Endothelial cell of umbilical vein (primary cell): ENCODE results near the gene NDUFS1. TPM values are rescaled to one million over a fixed set of nuclear protein-coding genes. Genes with fewer than 3 reads are reported as not detected.

Experiments used
- BruUV-seq: library from RNA; stranded (reverse); fragments of 400-500 nt; replicated peaks from 2 replicates; lab custom pipeline; 2021; lab: Mats Ljungman, UMichigan
- CTCF ChIA-PET: fragments of 300-600, 350-600 bp; sonication (Branson Sonifier 250); formaldehyde crosslinking; loops from one replicate; lab custom pipeline; 2021; ENCODE audit warnings: antibody characterized with exemption, inconsistent platforms; lab: Charles Lee
- POLR2A ChIA-PET: fragments of 300-600, 350-600 bp; sonication (Branson Sonifier 250); formaldehyde crosslinking; loops from one replicate; lab custom pipeline; 2021; ENCODE audit warnings: antibody characterized with exemption, inconsistent platforms; lab: Charles Lee
- DNase-seq: peaks from one replicate; pipeline ENCODE4 v3.0.0-alpha.2; 2011; ENCODE audit warnings: low read depth, low spot score
- FAIRE-seq: peaks from 2 replicates; lab custom pipeline; 2011; peaks lifted over from hg19 to GRCh38; lab: Jason Lieb, UNC
- H2AFZ ChIP-seq: 2 replicates; pipeline ENCODE4 v1.6.0; 2012; ENCODE audit warnings: low read depth, low read length, control low read depth, inconsistent platforms
- H3K27ac ChIP-seq: 2 replicates; pipeline ENCODE4 v1.5.1; 2011; ENCODE audit warnings: low read depth, mild to moderate bottlenecking, control low read depth, low read length, moderate library complexity; ENCODE audit not compliant: insufficient read depth
- H3K27me3 ChIP-seq, 2 experiments: 2 replicates each; pipeline versions ENCODE4 v1.6.0 to v1.6.1; 2011; ENCODE audit warnings: low read length in 2 of 2, mixed read lengths in 1 of 2; ENCODE audit not compliant: control insufficient read depth in 2 of 2, insufficient read depth in 2 of 2
- H3K36me3 ChIP-seq, 2 experiments: 2 replicates in 1 of 2; 3 replicates in 1 of 2; pipeline ENCODE4 v1.5.1; 2011; ENCODE audit warnings: low read length in 2 of 2, mild to moderate bottlenecking in 1 of 2, moderate library complexity in 1 of 2; ENCODE audit not compliant: control insufficient read depth in 2 of 2, insufficient read depth in 2 of 2; ENCODE audit errors: extremely low read depth in 1 of 2
- H3K4me1 ChIP-seq: 3 replicates; pipeline ENCODE4 v1.5.1; 2011; ENCODE audit warnings: mild to moderate bottlenecking, low read length; ENCODE audit not compliant: control insufficient read depth, insufficient read depth; ENCODE audit errors: extremely low read depth
- H3K4me2 ChIP-seq: 2 replicates; pipeline ENCODE4 v1.6.1; 2011; ENCODE audit warnings: low read length, control low read depth, mixed read lengths; ENCODE audit not compliant: insufficient read depth
- H3K4me3 ChIP-seq, 3 experiments: fragments of 200-600 bp in 1 of 3; sonication (generic), shearing (Covaris generic) in 1 of 3; replicated peaks in 1 of 3; 2 replicates each; pipeline ENCODE4 v1.5.1; 2011 to 2016; ENCODE audit warnings: control low read depth in 3 of 3, low read length in 3 of 3, mild to moderate bottlenecking in 2 of 3, inconsistent platforms in 1 of 3, low read depth in 1 of 3, moderate library complexity in 1 of 3; ENCODE audit not compliant: insufficient read depth in 1 of 3
- H3K79me2 ChIP-seq: 2 replicates; pipeline ENCODE4 v1.6.0; 2012; ENCODE audit warnings: low read length, inconsistent platforms; ENCODE audit not compliant: control insufficient read depth, insufficient read depth
- H3K9ac ChIP-seq: replicated peaks from 2 replicates; pipeline ENCODE3; 2011; ENCODE audit warnings: low read length, control low read depth; ENCODE audit not compliant: insufficient read depth; ENCODE audit errors: extremely low read depth
- H3K9me1 ChIP-seq: replicated peaks from 3 replicates; pipeline ENCODE4 v1.6.0; 2011; ENCODE audit warnings: mild to moderate bottlenecking, low read length; ENCODE audit not compliant: control insufficient read depth, insufficient read depth; ENCODE audit errors: extremely low read depth
- H3K9me3 ChIP-seq: replicated peaks from 2 replicates; pipeline ENCODE4 v1.5.1; 2012; ENCODE audit warnings: low read length, inconsistent platforms; ENCODE audit not compliant: control insufficient read depth, insufficient read depth
- H4K20me1 ChIP-seq: replicated peaks from 2 replicates; pipeline ENCODE3; 2011; ENCODE audit warnings: mild to moderate bottlenecking, low read length; ENCODE audit not compliant: control insufficient read depth, insufficient read depth; ENCODE audit errors: extremely low read depth
- EZH2 ChIP-seq: IDR thresholded peaks from 2 replicates; pipeline ENCODE4 v1.6.1; 2012; ENCODE audit warnings: borderline replicate concordance, low read depth, mild to moderate bottlenecking, moderate library complexity, low read length, inconsistent platforms; ENCODE audit not compliant: severe bottlenecking
- GATA2 ChIP-seq: IDR thresholded peaks from 2 replicates; pipeline ENCODE4 v1.7.0; 2011; ENCODE audit warnings: low read depth, mild to moderate bottlenecking, moderate library complexity, mixed read lengths, low read length; ENCODE audit not compliant: insufficient read length, insufficient read depth
- MYC ChIP-seq: IDR thresholded peaks from one replicate; pipeline ENCODE4 v1.6.1; 2011; ENCODE audit warnings: mild to moderate bottlenecking, low read depth, low read length
- POLR2A ChIP-seq: IDR thresholded peaks from 2 replicates; pipeline ENCODE4 v1.6.1; 2012; ENCODE audit warnings: low read depth, mild to moderate bottlenecking, control low read depth, low read length
- POLR2AphosphoS5 ChIP-seq: IDR thresholded peaks from 2 replicates; pipeline ENCODE4 v1.6.1; 2012; ENCODE audit warnings: low read depth, mild to moderate bottlenecking, control low read depth, low read length, moderate library complexity; ENCODE audit not compliant: insufficient read depth
- dilution Hi-C: fragments of 300-500 bp; cut with MboI; formaldehyde crosslinking; loops from one replicate; pipeline ENCODE4 v1.15.0; 2019; ENCODE audit warnings: low sequenced_read_pairs; ENCODE audit not compliant: extremely low pct_ligation_motif_present
- intact Hi-C: fragments of 100-400 bp; cut with micrococcal nuclease; formaldehyde crosslinking; loops from one replicate; pipeline ENCODE4 v1.10.0; 2022
- polyA plus RNA-seq, 4 experiments: library from polyadenylated mRNA; depleted of rRNA in 3 of 4; stranded (reverse) in 3 of 4; unstranded in 1 of 4; fragments of >200 nt; gene quantifications; 2 replicates each; pipeline versions ENCODE4 v1.2.1 to v1.2.3, GENCODE V29; 2011 to 2012; ENCODE audit warnings: missing spikeins in 1 of 4
- total RNA-seq: library from RNA; stranded (reverse); gene quantifications from 2 replicates; pipeline ENCODE4 v1.2.3, GENCODE V29; 2021
- TF ChIP-seq, protein P1 (sequence below): IDR thresholded peaks from 2 replicates; pipeline ENCODE4 v1.6.1; 2011; ENCODE audit not compliant: insufficient read depth, insufficient read length
- TF ChIP-seq, protein P2 (sequence below), 2 donors: IDR thresholded peaks; 1 replicate in 1 of 2; 2 replicates in 1 of 2; pipeline ENCODE4 v1.5.1; 2011; ENCODE audit warnings: low read length in 2 of 2, mild to moderate bottlenecking in 2 of 2, moderate library complexity in 2 of 2, control low read depth in 1 of 2, inconsistent platforms in 1 of 2, low read depth in 1 of 2; ENCODE audit not compliant: insufficient read depth in 1 of 2; ENCODE audit errors: extremely low read depth in 1 of 2

NDUFS1 gene
- total and polyA plus RNA-seq, 2 donors (not counting 3 experiments of a cell fraction or from before 2014, with no cell fraction given), result 49.8 to 93.2 TPM

DNA sequence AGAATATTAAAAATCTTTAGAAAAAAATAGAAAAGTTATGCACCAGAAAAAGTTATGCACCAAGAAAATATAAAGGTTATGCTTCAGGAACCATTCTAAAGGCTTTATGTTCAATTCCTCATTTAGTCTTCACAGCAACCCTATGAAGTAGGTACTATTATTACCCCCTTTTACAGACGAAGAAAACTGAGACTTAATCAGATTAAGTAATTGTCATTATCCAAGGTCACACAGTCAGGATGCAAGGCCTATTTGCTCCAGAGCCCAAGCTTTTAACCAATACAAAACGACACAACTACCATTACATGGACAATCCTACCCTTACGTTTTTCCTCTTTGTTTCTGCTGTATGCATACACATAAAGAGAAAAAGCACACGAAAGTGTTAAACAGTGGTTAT, 78.3 kb downstream of the NDUFS1 start:
- H3K9me3 ChIP-seq, result no peaks in the 10 kb centered on the region
- no TSS peak for BruUV-seq
- DNase-seq (no peak), FAIRE-seq (no peak)
- peaks cover 63% of the 10 kb centered on the region for H3K79me2 ChIP-seq
- TF ChIP-seq, protein P1, sequence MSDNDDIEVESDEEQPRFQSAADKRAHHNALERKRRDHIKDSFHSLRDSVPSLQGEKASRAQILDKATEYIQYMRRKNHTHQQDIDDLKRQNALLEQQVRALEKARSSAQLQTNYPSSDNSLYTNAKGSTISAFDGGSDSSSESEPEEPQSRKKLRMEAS, result no peak
- H3K27ac ChIP-seq, result no peak overlapping the region
- peaks cover 10% of the 10 kb centered on the region for H3K4me1 ChIP-seq
- POLR2A ChIA-PET, result interaction anchor here (0.7 kb wide), 1 partner anchor 52 kb away, joined by 7 read pairs; no protein-coding TSS in a partner anchor
- no peak overlapping the region for H2AFZ ChIP-seq
- no peak overlapping the region for H3K4me2 ChIP-seq
- intact Hi-C loops (loop anchor here (5.0 kb wide), 1 partner anchor 956 kb away; no protein-coding TSS in a partner anchor), dilution Hi-C loops (no loop called here)
- peaks cover 2% of the 10 kb centered on the region for H4K20me1 ChIP-seq
- H3K9me1 ChIP-seq, result no peaks in the 10 kb centered on the region
- H3K4me3 ChIP-seq, result no peak overlapping the region
- no peaks in the 10 kb centered on the region for H3K36me3 ChIP-seq
- no peak overlapping the region for H3K9ac ChIP-seq
- CTCF ChIA-PET, result interaction anchor here (1.5 kb wide), 1 partner anchor 12 kb away, joined by 3 read pairs; no protein-coding TSS in a partner anchor
- H3K27me3 ChIP-seq, result no peaks in the 10 kb centered on the region

DNA sequence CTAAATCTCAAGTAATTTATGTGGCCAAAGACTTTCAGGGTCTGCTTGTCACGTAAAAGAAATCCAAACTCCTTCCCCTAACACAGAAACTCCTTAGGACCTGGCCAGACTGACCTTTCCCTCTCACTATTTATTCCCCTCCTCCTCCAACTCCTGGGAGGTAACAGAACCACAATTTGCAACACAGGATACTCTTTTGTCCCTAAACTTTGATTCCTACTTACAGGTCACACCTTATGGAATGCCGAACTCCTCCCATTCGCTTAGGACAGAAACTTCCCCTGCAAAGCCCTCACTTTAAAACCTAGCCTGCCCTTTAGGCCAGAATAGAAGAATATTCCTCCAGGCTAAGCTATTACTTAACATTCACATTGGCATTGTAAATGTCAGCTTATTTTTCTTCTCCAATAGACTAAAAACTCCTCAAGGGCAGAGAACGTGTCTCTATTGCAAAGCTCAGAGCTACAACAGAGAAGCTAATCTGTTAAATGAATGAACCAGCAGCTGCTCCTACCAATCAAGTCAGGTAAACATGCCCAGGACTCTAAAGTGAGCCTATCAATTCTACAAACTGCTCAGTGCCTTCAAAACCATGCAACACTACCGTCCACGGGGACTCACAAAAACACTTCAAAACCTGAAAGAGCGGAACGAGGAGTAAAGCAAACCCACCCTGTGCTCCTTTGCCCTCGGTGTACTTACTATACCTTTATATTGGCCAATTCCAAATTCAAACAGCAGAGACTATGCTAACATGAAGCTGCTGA, 79.4 kb downstream of the NDUFS1 start:
- H3K4me2 ChIP-seq, result no peak overlapping the region
- H3K9me3 ChIP-seq, result no peaks in the 10 kb centered on the region
- H3K27ac ChIP-seq, result no peak overlapping the region
- H3K9me1 ChIP-seq, result no peaks in the 10 kb centered on the region
- ChIA-PET POLR2A (interaction anchor here (0.7 kb wide), 1 partner anchor 53 kb away, joined by 7 read pairs; no protein-coding TSS in a partner anchor), CTCF (interaction anchor here (1.5 kb wide), 1 partner anchor 13 kb away, joined by 3 read pairs; no protein-coding TSS in a partner anchor)
- dilution Hi-C loops (no loop called here), intact Hi-C loops (loop anchor here (5.0 kb wide), 1 partner anchor 957 kb away; no protein-coding TSS in a partner anchor)
- no peaks in the 10 kb centered on the region for H3K27me3 ChIP-seq
- H4K20me1 ChIP-seq, result peaks cover 2% of the 10 kb centered on the region
- no peak for TF ChIP-seq POLR2A
- no peak for TF ChIP-seq POLR2AphosphoS5
- no peak for TF ChIP-seq MYC
- TF ChIP-seq, protein P1, result no peak
- TF ChIP-seq EZH2, result no peak
- no peak for TF ChIP-seq GATA2
- TF ChIP-seq, protein P2, sequence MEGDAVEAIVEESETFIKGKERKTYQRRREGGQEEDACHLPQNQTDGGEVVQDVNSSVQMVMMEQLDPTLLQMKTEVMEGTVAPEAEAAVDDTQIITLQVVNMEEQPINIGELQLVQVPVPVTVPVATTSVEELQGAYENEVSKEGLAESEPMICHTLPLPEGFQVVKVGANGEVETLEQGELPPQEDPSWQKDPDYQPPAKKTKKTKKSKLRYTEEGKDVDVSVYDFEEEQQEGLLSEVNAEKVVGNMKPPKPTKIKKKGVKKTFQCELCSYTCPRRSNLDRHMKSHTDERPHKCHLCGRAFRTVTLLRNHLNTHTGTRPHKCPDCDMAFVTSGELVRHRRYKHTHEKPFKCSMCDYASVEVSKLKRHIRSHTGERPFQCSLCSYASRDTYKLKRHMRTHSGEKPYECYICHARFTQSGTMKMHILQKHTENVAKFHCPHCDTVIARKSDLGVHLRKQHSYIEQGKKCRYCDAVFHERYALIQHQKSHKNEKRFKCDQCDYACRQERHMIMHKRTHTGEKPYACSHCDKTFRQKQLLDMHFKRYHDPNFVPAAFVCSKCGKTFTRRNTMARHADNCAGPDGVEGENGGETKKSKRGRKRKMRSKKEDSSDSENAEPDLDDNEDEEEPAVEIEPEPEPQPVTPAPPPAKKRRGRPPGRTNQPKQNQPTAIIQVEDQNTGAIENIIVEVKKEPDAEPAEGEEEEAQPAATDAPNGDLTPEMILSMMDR (IDR thresholded peaks at IDR 0.05; ENCODE audit: extremely low read depth in 1 of 2, insufficient read depth in 1 of 2, low read depth in 1 of 2, low read length in 2 of 2), result no peak
- H2AFZ ChIP-seq, result no peak overlapping the region
- no peaks in the 10 kb centered on the region for H3K36me3 ChIP-seq
- H3K79me2 ChIP-seq, result peaks cover 66% of the 10 kb centered on the region
- DNase-seq (no peak), FAIRE-seq (no peak)
- H3K4me3 ChIP-seq, result no peak overlapping the region
- H3K4me1 ChIP-seq, result peaks cover 10% of the 10 kb centered on the region
- BruUV-seq, result no TSS peak
- no peak overlapping the region for H3K9ac ChIP-seq
